Embryonic facial prominence (tissue), 1 donor: ENCODE results near the gene UGT1A5.

Source experiments
- DNase-seq: peaks from one replicate; pipeline ENCODE4 v3.0.0-alpha.2; 2016; ENCODE audit errors: extremely low spot score

UGT1A5 gene

GRCh38 chr2:233712611-233713261 is at the start of gene UGT1A5:
UGT1A5 (plus strand) TSS chr2:233712907; CDS start chr2:233712992, 85 bp downstream.
- no peak for DNase-seq

DNA sequence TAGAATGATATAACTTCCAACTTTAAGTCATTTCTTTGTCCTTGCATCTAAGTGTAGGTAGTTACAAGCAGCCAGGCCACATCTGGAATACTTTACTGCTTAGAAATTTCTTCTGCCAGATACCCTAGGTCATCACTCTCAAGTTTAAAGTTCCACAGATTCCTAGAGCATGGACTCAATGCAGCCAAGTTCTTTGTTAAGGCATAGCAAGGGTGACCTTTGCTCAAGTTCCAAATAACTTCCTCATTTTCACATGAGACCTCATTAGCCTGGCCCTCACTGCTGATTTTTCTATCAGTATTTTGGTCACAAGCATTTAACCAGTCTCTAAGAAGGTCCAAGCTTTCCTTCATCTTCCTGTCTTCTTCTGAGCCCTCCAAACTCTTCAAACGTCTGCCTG is 48.8 kb upstream of the UGT1A5 start:
- no peak for DNase-seq

- DNase-seq, result no peak
Measured at GRCh38 chr2:233668605-233669260, 44.0 kb upstream of the UGT1A5 start.

DNA sequence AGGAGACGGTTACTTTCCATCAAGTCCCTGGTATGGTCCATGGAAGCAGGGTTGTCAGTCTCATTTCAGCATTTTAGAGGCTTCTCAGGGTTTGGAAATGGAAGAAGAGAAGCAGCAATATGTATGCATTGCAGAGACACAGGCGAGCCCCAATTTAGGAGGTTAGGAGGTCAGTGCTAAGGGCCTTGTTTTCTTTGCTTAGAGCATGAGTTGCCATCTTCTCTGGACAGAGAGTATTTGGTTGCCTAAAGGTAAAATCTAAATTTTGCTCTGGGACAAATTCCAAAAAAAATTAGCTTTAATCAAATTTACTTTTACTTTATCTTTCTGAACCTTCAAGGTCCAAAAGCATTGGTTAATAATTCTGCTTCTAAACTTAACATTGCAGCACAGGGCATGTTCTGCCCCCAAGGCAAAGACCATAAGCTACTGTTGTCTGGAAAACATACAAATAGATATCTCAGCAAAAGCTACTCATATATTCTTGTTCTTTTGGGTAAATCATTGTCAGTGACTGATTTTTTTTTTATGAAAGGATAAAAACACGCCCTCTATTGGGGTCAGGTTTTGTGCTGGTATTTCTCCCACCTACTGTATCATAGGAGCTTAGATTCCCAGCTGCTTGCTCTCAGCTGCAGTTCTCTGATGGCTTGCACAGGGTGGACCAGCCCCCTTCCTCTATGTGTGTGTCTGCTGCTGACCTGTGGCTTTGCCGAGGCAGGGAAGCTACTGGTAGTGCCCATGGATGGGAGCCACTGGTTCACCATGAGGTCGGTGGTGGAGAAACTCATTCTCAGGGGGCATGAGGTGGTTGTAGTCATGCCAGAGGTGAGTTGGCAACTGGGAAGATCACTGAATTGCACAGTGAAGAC is 41.2 kb upstream of the UGT1A5 start, which contains the start of gene UGT1A9:
UGT1A9 (plus strand) TSS at position 609 of the 872 bp plus-strand sequence; CDS start at position 646, 37 bp downstream.
- no peak for DNase-seq

DNA sequence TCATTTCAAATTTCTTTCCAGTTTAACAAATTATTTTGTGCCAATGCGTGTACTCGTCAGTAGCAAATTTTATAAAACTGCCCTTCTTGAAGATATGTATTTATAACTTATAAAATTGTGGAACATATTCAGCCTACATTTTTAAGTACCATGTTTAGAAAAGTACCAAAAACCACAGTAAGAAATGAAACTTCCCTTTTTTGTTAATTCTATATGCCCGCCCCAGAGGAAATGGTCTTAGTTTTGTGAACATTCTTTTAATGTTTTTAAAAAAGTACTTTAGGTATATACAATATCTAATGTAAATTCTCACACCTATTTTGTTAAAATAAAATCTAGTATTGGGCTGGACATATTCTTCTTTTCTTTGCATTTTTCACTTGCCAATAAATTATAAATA is 39.8 kb upstream of the UGT1A5 start:
- no peak for DNase-seq

DNA sequence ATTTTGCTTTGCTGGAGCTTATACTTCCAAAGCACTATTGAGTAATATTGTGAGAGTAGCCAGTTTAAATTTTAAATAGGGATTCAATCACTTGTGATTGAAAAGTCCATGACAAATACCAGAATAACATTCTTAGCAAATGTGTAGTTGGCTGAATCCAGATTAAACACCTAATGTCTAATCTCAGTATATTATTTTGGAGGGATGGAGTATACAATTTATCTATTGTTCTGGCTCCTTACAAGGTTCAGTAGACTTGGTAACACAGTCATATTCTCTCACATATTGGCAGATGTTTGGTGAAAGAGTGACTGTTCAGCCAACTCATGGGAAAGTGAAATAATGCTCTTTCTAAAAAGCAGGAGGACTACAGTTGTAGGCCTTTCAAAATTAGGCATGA is 38.8 kb upstream of the UGT1A5 start:
- no peak for DNase-seq

DNA sequence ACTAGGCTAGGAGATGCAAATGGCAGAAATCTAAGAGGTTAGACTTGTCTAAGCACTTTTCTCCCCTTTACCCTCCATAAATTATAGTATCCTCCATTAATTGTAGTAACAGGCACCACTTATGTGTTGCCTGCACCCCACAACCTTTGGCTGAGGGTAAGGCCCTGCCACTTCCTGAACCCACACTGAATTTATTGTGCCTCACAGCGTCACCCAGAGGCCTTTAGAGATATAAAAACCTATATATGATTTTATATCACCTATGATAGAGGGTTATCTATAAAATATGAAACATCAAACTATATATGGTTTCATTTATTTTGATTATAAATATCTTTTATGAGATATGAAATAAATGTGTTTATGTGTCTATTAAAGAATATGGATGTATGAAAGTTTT is 38.4 kb upstream of the UGT1A5 start:
- no peak for DNase-seq

DNA sequence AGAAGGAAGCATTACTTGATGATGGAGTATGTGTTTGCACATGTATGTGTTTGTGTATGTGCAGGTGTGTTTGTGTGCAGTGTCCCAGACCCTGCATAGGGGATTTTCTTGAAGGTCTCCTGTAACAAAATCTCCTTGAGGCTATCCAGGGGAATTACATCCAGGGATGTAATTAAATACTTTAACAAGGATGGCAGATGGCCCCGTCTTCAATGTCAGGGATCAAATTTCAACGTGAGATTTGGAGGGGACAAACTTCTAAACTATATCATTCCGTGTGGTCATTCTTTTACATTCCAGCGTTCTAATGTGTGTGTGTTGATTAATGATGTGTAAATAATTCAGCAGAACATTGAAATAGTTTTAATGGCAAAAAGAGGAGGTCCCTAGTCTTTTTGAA is 37.7 kb upstream of the UGT1A5 start:
- no peak for DNase-seq

- no peak for DNase-seq
Measured at GRCh38 chr2:233676046-233676445, 36.7 kb upstream of the UGT1A5 start.

- no peak for DNase-seq
Measured at GRCh38 chr2:233679196-233679595, 33.5 kb upstream of the UGT1A5 start.

GRCh38 chr2:233680361-233681045 is 32.2 kb upstream of the UGT1A5 start:
- no peak for DNase-seq

- no peak for DNase-seq
Measured at GRCh38 chr2:233681521-233682099, 31.1 kb upstream of the UGT1A5 start, which contains the start of gene UGT1A7. UGT1A7 (plus strand) TSS chr2:233681901; CDS start chr2:233681938, 37 bp downstream.

DNA sequence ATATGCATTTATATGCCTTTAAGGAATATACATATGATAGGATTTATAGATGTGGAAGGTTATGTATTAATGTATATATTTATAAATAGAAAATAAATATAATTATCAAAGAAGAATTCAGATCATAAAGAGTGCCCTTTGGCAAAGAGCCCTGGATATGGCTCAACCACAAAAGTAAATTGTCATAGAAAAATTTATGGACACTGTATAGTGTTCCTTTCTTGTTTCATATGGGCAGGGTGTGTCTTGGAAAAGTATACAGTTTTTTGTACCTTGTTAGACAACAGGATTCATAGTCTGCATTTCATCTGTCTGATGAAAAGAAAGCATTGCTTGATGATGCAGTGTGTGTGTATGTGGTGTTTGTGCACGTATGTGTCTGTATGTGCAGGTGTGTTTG is 28.1 kb upstream of the UGT1A5 start:
- DNase-seq, result no peak

- DNase-seq, result no peak
Measured at GRCh38 chr2:233686928-233687327, 25.8 kb upstream of the UGT1A5 start.

GRCh38 chr2:233688341-233688740 is 24.4 kb upstream of the UGT1A5 start:
- DNase-seq, result no peak

GRCh38 chr2:233689031-233689430 is 23.7 kb upstream of the UGT1A5 start:
- no peak for DNase-seq

GRCh38 chr2:233689501-233689900 is 23.2 kb upstream of the UGT1A5 start:
- no peak for DNase-seq

DNA sequence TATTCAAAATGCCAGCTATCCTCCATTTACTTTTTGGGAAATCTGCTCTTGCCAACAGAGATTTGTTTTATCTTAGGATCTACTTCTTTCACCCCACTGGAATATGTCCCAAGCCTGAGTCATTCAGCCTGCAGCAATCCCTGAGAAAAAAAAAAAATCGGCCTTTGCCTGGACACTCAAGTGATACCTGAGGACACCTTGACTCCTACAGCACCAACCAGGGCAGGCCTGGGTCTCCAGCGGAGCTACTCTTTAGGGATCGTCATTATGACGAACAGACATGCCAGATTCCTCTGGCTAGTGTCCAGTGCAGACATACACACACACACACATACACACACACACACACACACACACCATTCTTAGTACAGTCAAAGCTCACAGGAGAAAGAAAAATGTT is 22.3 kb upstream of the UGT1A5 start:
- DNase-seq, result no peak

DNA sequence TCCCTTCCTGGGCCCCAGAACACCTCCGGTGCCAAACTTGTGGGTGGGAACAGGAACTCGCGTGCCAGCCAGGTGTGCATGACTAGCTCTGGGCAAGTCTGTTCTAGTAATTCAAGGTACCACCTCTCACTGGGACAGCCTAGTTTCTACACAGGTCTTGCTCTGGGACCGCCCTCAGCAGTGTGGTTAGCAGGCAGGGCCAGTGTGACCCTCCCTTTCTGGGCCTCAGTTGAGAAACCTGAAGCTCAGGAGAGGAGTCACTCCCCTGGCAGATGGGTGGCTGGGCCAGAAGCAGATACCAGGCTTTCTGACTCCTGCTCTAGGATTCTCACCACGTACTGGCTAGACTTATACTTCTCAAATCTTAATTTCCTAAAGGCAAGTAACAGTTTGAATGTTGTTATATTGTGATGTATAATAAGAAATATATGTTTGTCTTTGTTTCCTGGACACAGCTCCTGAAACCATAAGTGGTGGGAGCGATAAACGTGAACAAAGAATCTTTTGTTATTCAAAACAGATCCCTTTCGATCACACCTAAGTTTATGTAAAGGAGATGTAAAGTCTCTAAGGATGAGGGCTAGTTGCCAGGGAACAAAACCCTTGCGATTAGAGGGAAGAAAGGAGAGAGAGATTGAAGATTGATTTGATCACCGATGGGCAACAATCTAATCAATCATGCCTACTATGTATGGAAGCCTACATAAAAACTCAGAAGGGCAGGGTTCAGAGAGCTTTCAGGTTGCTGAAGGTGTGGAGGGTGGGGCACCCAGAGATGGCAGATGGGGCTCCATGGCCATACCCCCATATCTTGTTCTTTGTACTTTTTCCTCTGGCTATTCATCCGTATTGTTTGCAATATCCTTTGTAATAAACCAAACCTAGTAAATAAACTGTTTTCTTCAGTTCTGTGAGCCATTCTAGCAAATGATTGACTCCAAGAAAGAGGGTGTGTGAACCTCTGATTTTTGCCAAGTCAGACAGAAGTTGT is 21.0 kb upstream of the UGT1A5 start:
- no peak for DNase-seq

GRCh38 chr2:233692648-233693047 is 20.1 kb upstream of the UGT1A5 start, which contains the start of gene UGT1A6:
UGT1A6 (plus strand) TSS chr2:233692890; CDS start chr2:233693005, 115 bp downstream.
- DNase-seq, result no peak
